Activated T-helper 2 cell treated with anti-CD3 and anti-CD28 coated beads, Interferon-gamma antibody, Interleukin-2, Interleukin-4, amounts not matched to agents 10 μg/mL and 5 μg/mL and 100 μg/mL, durations not matched to agents 14 hours and 24 hours and 36 hours (primary cell): ENCODE results near the gene ELP4. TPM values are rescaled to one million over a fixed set of nuclear protein-coding genes. Genes with fewer than 3 reads are reported as not detected.
A peak's percentile ranks its signal among the peaks of the same experiment; 100 is the strongest.

Source experiments
- DNase-seq: peaks from one replicate; pipeline ENCODE4 v3.0.0; 2021; ENCODE audit warnings: low spot score
- H3K27ac Mint-ChIP-seq: one replicate; pipeline ENCODE4 v1.8.0; 2021; ENCODE audit warnings: mixed read lengths
- H3K27me3 Mint-ChIP-seq: one replicate; pipeline ENCODE4 v1.8.0; 2021; ENCODE audit warnings: low read depth, mixed read lengths
- H3K36me3 Mint-ChIP-seq: one replicate; pipeline ENCODE4 v1.8.0; 2021; ENCODE audit warnings: low read depth, mixed read lengths
- H3K4me1 Mint-ChIP-seq: one replicate; pipeline ENCODE4 v1.8.0; 2021; ENCODE audit warnings: low read depth, mixed read lengths
- H3K4me3 Mint-ChIP-seq: one replicate; pipeline ENCODE4 v1.8.0; 2021; ENCODE audit warnings: low read depth, mild to moderate bottlenecking, moderate library complexity, mixed read lengths
- H3K9me3 Mint-ChIP-seq: one replicate; pipeline ENCODE4 v1.8.0; 2021; ENCODE audit warnings: mixed read lengths
- intact Hi-C: fragments of 100-400 bp; cut with micrococcal nuclease; formaldehyde crosslinking; loops from one replicate; pipeline ENCODE4 v1.15.1; 2023
- total RNA-seq: library from RNA; stranded (reverse); gene quantifications from 2 replicates; pipeline ENCODE4 v1.2.3, GENCODE V29; 2022

ELP4 gene
- total RNA-seq, 1 donor from 2014 or later: 18.6 TPM

GRCh38 chr11:31499576-31500178 lies 9.9 kb upstream of the ELP4 start:
- intact Hi-C loops: loop anchor here (10.0 kb wide), 1 partner anchor 1085 kb away; the partner anchor contains the start of gene EIF3M
- no peak overlapping the region for H3K4me3 Mint-ChIP-seq
- H3K27ac Mint-ChIP-seq: no peak overlapping the region
- no peaks in the 10 kb centered on the region for H3K27me3 Mint-ChIP-seq
- DNase-seq: no peak
- H3K36me3 Mint-ChIP-seq: peaks cover 32% of the 10 kb centered on the region
- peaks cover 15% of the 10 kb centered on the region for H3K9me3 Mint-ChIP-seq
- peaks cover 3% of the 10 kb centered on the region for H3K4me1 Mint-ChIP-seq

DNA sequence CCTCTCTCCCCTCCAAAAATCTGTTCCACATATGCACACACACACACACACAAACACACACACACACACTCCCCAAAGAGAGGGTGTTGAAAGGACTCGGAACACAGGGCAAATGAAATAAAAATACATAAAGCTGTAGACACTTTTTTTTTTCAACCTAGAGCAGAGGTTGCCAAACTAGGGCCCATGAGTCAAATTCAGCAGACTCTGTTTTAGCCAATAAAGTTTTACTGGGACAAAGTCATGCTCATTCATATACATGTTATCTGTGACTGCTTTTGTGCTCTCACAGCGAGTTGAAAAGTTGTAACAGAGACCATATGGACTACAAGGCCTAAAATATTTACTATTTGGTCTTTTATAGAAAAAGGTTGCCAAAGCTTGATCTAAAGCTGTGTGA lies 9.0 kb upstream of the ELP4 start:
- DNase-seq: no peak
- peaks cover 6% of the 10 kb centered on the region for H3K9me3 Mint-ChIP-seq
- peaks cover 3% of the 10 kb centered on the region for H3K4me1 Mint-ChIP-seq
- peaks cover 26% of the 10 kb centered on the region for H3K36me3 Mint-ChIP-seq
- H3K4me3 Mint-ChIP-seq: no peak overlapping the region
- no peak overlapping the region for H3K27ac Mint-ChIP-seq
- H3K27me3 Mint-ChIP-seq: no peaks in the 10 kb centered on the region
- intact Hi-C loops: loop anchor here (10.0 kb wide), 1 partner anchor 1084 kb away; the partner anchor contains the start of gene EIF3M

- Mint-ChIP-seq H3K4me1 (peaks cover 24% of the 10 kb centered on the region), H3K27me3 (no peaks in the 10 kb centered on the region), H3K27ac (peak overlapping the region; percentile 84), H3K9me3 (no peaks in the 10 kb centered on the region), H3K4me3 (peak overlapping the region; percentile 91), H3K36me3 (peaks cover 6% of the 10 kb centered on the region)
- intact Hi-C loops: loop anchor here (2.0 to 10.0 kb wide), 2 partner anchors 140 to 1076 kb away; partner anchors contain the start of genes DCDC1, DNAJC24 and EIF3M
- no peak for DNase-seq
Observed at GRCh38 chr11:31509051-31509428, 527 bp upstream of the ELP4 start.

- Mint-ChIP-seq H3K4me1 (peaks cover 24% of the 10 kb centered on the region), H3K27me3 (no peaks in the 10 kb centered on the region), H3K27ac (no peak overlapping the region), H3K9me3 (no peaks in the 10 kb centered on the region), H3K4me3 (no peak overlapping the region), H3K36me3 (no peaks in the 10 kb centered on the region)
- intact Hi-C loops: no loop called here
- no peak for DNase-seq
Observed at GRCh38 chr11:31512117-31512516, 2.5 kb downstream of the ELP4 start.

DNA sequence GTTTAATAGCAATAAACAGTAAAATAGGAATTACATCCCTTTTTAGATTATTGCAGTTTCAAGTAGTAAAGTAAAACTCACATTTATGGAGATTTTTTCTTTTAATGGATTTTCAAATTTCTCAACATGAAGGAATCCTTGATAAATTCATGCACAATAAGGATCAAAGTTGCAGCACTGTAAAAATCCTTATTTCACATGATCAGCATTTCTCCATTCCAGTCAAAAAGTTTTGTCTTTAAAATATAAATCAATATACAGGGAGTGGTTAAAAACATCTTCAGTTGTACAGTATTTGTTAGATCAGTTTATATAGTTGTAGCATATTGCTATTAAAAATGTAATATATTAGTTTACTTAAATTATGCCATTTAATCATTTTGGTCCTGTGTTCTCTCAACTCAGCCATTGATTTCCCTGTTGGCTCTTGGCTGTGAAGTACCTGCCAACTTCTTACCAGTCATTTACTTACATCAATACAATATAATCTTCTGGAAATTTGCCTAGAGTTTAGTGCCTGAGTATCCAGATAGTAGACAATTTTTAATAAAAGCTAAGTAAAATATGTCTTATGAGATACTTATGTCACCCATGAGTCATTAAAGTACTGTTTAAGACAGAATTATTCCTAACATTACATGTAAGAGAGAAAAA lies 12.1 kb downstream of the ELP4 start:
- Mint-ChIP-seq H3K9me3 (no peaks in the 10 kb centered on the region), H3K36me3 (no peaks in the 10 kb centered on the region), H3K27me3 (no peaks in the 10 kb centered on the region), H3K4me3 (no peak overlapping the region), H3K4me1 (no peaks in the 10 kb centered on the region), H3K27ac (no peak overlapping the region)
- intact Hi-C loops: no loop called here
- no peak for DNase-seq

- no peaks in the 10 kb centered on the region for H3K36me3 Mint-ChIP-seq
- no peaks in the 10 kb centered on the region for H3K9me3 Mint-ChIP-seq
- intact Hi-C loops: no loop called here
- H3K4me1 Mint-ChIP-seq: no peaks in the 10 kb centered on the region
- no peak overlapping the region for H3K4me3 Mint-ChIP-seq
- H3K27me3 Mint-ChIP-seq: no peaks in the 10 kb centered on the region
- DNase-seq: no peak
- H3K27ac Mint-ChIP-seq: no peak overlapping the region
Observed at GRCh38 chr11:31529189-31529588, 19.6 kb downstream of the ELP4 start.

DNA sequence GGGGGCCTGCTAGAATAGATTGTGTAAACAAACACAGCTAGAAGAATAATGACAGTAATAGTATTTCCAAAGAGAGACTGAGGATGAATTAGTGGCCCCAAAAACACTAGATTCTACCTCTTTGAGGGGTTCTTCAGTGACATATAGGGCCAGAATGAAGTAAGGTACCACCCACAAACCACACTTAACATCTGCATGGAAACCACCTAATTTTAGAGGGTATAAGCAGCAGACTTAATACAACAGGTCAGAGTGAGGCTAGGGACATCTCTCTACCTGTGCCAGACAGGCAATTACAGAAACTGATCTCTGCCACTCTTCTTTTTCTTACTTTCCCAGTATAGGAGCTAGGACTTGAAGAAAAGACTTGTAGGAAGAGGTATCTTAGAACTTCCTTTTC lies 20.1 kb downstream of the ELP4 start:
- Mint-ChIP-seq H3K36me3 (no peaks in the 10 kb centered on the region), H3K27me3 (no peaks in the 10 kb centered on the region), H3K9me3 (no peaks in the 10 kb centered on the region), H3K4me1 (no peaks in the 10 kb centered on the region), H3K27ac (no peak overlapping the region), H3K4me3 (no peak overlapping the region)
- DNase-seq: no peak
- intact Hi-C loops: no loop called here

- no peak overlapping the region for H3K4me3 Mint-ChIP-seq
- no peaks in the 10 kb centered on the region for H3K36me3 Mint-ChIP-seq
- intact Hi-C loops: no loop called here
- no peaks in the 10 kb centered on the region for H3K4me1 Mint-ChIP-seq
- no peak overlapping the region for H3K27ac Mint-ChIP-seq
- no peak for DNase-seq
- no peaks in the 10 kb centered on the region for H3K27me3 Mint-ChIP-seq
- no peaks in the 10 kb centered on the region for H3K9me3 Mint-ChIP-seq
Observed at GRCh38 chr11:31531293-31531692, 21.7 kb downstream of the ELP4 start.

- Mint-ChIP-seq H3K9me3 (no peaks in the 10 kb centered on the region), H3K27ac (no peak overlapping the region), H3K36me3 (no peaks in the 10 kb centered on the region), H3K27me3 (no peaks in the 10 kb centered on the region), H3K4me1 (no peaks in the 10 kb centered on the region), H3K4me3 (no peak overlapping the region)
- intact Hi-C loops: no loop called here
- DNase-seq: no peak
Observed at GRCh38 chr11:31535479-31535878, 25.9 kb downstream of the ELP4 start.

DNA sequence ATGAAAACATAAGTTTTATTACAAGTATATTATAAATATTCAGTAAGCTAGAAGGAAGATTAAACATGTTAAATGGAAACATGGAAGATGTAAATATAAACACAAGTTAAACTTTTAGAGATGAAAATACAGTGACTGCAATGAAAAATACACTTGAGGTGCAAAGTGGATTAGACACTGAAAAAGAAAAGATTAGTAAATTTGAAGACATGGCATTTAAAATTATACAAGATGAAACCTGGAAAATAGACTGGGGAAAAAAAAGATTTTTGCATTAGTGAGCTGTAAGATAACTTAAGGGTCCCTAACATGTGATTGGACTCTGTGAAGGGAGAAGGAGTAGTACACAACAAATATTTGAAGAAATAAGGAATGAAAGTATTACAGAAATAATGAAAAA lies 33.3 kb downstream of the ELP4 start:
- no peaks in the 10 kb centered on the region for H3K4me1 Mint-ChIP-seq
- intact Hi-C loops: no loop called here
- no peak overlapping the region for H3K27ac Mint-ChIP-seq
- H3K9me3 Mint-ChIP-seq: peaks cover 26% of the 10 kb centered on the region
- H3K27me3 Mint-ChIP-seq: no peaks in the 10 kb centered on the region
- DNase-seq: no peak
- peaks cover 27% of the 10 kb centered on the region for H3K36me3 Mint-ChIP-seq
- no peak overlapping the region for H3K4me3 Mint-ChIP-seq

GRCh38 chr11:31555938-31556337 lies 46.4 kb downstream of the ELP4 start:
- Mint-ChIP-seq H3K4me1 (no peaks in the 10 kb centered on the region), H3K9me3 (no peaks in the 10 kb centered on the region), H3K4me3 (no peak overlapping the region), H3K27me3 (no peaks in the 10 kb centered on the region), H3K27ac (no peak overlapping the region), H3K36me3 (no peaks in the 10 kb centered on the region)
- DNase-seq: no peak
- intact Hi-C loops: no loop called here

GRCh38 chr11:31558001-31558400 lies 48.4 kb downstream of the ELP4 start:
- H3K4me1 Mint-ChIP-seq: no peaks in the 10 kb centered on the region
- intact Hi-C loops: no loop called here
- no peak for DNase-seq
- H3K36me3 Mint-ChIP-seq: no peaks in the 10 kb centered on the region
- H3K27ac Mint-ChIP-seq: no peak overlapping the region
- H3K4me3 Mint-ChIP-seq: no peak overlapping the region
- no peaks in the 10 kb centered on the region for H3K27me3 Mint-ChIP-seq
- no peaks in the 10 kb centered on the region for H3K9me3 Mint-ChIP-seq

- Mint-ChIP-seq H3K36me3 (no peaks in the 10 kb centered on the region), H3K27me3 (no peaks in the 10 kb centered on the region), H3K4me3 (no peak overlapping the region), H3K27ac (no peak overlapping the region), H3K9me3 (no peaks in the 10 kb centered on the region), H3K4me1 (no peaks in the 10 kb centered on the region)
- DNase-seq: no peak
- intact Hi-C loops: no loop called here
Observed at GRCh38 chr11:31560842-31561476, 51.4 kb downstream of the ELP4 start.
